Measurements from ENCODE around the gene PPP6R2.

DNA sequence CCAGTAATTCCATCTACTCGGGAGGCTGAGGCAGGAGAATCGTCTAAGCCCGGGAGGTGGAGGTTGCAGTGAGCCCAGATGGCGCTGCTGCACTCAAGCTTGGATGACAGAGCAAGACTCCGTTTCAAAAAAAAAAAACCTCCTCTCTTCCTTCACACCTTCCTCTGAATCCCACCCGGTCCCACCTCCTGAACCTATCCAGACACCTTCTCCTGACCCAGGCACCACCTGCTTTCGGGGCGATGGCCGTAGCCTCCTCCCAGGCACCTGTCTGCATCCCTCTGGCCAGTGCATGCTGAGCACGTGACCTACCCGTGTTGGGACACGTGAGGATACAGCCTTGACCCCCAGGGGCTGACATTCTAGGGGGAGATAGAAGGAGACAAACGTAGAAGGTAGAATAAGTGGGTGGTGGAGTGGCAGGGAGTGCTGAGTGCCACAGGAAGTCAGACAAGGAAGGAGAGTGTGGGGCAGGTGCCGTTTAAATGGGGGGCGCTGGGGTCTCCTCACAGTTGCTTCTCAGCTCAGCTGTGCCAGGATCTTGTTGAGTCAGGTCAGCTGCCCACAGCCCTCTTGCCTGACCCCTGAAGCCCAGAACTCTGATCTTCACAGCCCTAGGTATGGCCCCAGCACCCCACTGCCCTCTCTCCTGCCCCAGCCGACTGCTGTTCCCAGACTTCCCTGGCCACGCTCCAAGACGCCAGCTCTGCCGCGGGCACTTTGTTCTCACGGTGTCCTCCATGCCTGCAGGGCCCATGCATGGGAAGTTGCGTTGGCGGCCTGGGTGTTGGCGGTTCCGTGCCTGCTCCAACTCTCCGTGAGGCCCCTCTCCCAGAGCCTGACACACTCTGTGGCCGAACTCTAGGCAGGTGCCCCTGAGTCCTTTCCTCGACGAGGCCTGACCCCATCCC, 142.3 kb downstream of the PPP6R2 start:
- TF ChIP-seq, protein P1, sequence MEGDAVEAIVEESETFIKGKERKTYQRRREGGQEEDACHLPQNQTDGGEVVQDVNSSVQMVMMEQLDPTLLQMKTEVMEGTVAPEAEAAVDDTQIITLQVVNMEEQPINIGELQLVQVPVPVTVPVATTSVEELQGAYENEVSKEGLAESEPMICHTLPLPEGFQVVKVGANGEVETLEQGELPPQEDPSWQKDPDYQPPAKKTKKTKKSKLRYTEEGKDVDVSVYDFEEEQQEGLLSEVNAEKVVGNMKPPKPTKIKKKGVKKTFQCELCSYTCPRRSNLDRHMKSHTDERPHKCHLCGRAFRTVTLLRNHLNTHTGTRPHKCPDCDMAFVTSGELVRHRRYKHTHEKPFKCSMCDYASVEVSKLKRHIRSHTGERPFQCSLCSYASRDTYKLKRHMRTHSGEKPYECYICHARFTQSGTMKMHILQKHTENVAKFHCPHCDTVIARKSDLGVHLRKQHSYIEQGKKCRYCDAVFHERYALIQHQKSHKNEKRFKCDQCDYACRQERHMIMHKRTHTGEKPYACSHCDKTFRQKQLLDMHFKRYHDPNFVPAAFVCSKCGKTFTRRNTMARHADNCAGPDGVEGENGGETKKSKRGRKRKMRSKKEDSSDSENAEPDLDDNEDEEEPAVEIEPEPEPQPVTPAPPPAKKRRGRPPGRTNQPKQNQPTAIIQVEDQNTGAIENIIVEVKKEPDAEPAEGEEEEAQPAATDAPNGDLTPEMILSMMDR (IDR thresholded peaks at IDR 0.05), result no peak
- TF ChIP-seq POLR2AphosphoS5 (IDR thresholded peaks at IDR 0.05), result no peak

All from breast epithelium (tissue), 3 donors.